RWPE1 (cell line): Measurements from ENCODE around the gene ASTN2.

ENCODE experiments used
- CTCF ChIA-PET: fragments of 350-600 bp; sonication (Branson Sonifier 250); formaldehyde crosslinking; extraction: SDS; loops from one replicate; lab custom pipeline; 2021; lab: Yijun Ruan, JAX
- POLR2A ChIA-PET: fragments of 400-600 bp; formaldehyde crosslinking; extraction: SDS; loops from one replicate; lab custom pipeline; 2020; ENCODE audit warnings: antibody characterized with exemption; ENCODE audit not compliant: low non-redundant PET; lab: Yijun Ruan, JAX
- DNase-seq: peaks from one replicate; pipeline ENCODE4 v3.0.0; 2012; ENCODE audit warnings: low spot score
- H3K27ac ChIP-seq: fragments of 450-650 bp; 2 replicates; pipeline ENCODE4 v1.5.1; 2017
- CTCF ChIP-seq: fragments of 450-650 bp; conservative IDR thresholded peaks from 2 replicates; pipeline ENCODE4 v1.5.1; 2017; ENCODE audit warnings: low read depth, mild to moderate bottlenecking

The ASTN2 gene

GRCh38 chr9:117363006-117363405 is 51.9 kb downstream of the ASTN2 start:
- H3K27ac ChIP-seq: no peak overlapping the region
- POLR2A ChIA-PET: no interaction called here
- DNase-seq: no peak
- CTCF ChIA-PET: no interaction called here
- no peak for TF ChIP-seq CTCF

- no peak for DNase-seq
- H3K27ac ChIP-seq: no peak overlapping the region
- POLR2A ChIA-PET: no interaction called here
- CTCF ChIA-PET: no interaction called here
- TF ChIP-seq CTCF: no peak
Measured at GRCh38 chr9:117359910-117360309, 54.9 kb downstream of the ASTN2 start.

- ChIA-PET POLR2A (no interaction called here), CTCF (no interaction called here)
- H3K27ac ChIP-seq: no peak overlapping the region
- DNase-seq: no peak
- TF ChIP-seq CTCF: no peak
Measured at GRCh38 chr9:117355542-117355941, 59.3 kb downstream of the ASTN2 start.

GRCh38 chr9:117354997-117355396 is 59.9 kb downstream of the ASTN2 start:
- H3K27ac ChIP-seq: no peak overlapping the region
- POLR2A ChIA-PET: no interaction called here
- no peak for TF ChIP-seq CTCF
- DNase-seq: no peak
- CTCF ChIA-PET: interaction anchor here (0.6 kb wide), 1 partner anchor 130 kb away, joined by 3 read pairs; no protein-coding TSS in a partner anchor

- H3K27ac ChIP-seq: no peak overlapping the region
Measured at GRCh38 chr9:117354244-117354847, 60.5 kb downstream of the ASTN2 start.

DNA sequence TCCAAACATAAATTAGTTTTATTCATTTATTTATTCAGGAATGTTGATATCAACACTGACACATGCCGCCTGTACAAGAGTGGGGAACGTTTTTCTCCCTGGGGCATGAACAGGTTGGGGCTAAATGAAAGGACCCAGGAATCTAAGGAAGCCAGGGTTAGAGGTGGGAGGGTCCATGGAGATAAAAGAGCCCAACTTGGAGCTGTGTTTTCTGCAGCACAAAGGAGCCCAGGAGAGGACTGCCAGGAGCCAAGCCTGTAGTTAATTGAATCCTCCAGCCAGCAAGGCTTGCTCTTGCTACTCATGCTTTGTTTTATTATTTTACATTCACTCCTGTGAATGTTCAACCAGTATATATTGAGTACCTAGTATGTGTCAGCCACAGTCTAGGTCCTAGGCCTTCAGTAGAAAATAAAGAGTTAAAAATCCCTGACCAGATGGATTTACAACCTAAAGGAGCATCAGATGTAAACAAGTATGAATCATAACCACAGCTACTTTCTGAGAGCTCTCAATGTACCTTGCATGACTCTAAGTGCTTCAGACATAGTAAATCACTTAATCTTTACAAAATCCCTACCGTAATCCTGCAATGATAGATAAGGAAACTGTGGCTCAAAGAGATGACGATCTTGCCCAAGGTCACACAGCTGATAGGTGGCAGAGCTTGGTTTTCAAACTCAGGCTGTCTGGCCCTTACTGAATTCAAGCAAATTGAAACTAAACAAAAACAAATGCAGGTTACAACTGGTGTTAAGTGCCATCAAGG is 69.8 kb downstream of the ASTN2 start:
- no peak for DNase-seq
- no peak for TF ChIP-seq CTCF
- H3K27ac ChIP-seq: no peak overlapping the region
- CTCF ChIA-PET: no interaction called here
- POLR2A ChIA-PET: no interaction called here

More at GRCh38 chr9:117354244-117354847, 60.5 kb downstream of the ASTN2 start:
- POLR2A ChIA-PET: no interaction called here
- DNase-seq: no peak
- TF ChIP-seq CTCF: no peak
- CTCF ChIA-PET: interaction anchor here (0.6 kb wide), 1 partner anchor 130 kb away, joined by 3 read pairs; no protein-coding TSS in a partner anchor
